ENCODE measurements around the gene PPP1R12A.

Gene PPP1R12A

DNA sequence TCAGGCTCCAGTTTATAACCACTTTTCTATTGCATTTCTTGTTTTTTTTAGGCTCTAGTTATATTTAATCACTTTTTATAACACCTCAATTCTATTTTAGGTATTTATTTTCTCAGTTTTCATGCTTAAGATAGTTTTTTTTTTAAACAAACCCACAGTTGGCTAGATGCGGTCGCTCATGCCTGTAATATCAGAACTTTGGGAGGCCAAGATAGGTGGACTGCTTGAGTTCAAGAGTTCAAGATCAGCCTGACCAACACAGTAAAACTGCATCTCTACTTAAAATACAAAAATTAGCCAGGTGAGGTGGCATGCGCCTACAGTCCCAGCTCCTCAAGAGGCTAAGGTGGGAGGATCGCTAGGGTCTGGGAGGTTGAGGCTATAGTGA is 93.0 kb downstream of the PPP1R12A start:
- H3K4me1 ChIP-seq (ENCODE audit: control insufficient read depth, insufficient read depth, low read length, poor library complexity, severe bottlenecking): peaks cover 21% of the 10 kb centered on the region
- WGBS, 2 experiments (ENCODE audit: insufficient coverage in 2 of 2): no CpG with 5 or more reads among the region's 4 CpGs
- H3K36me3 ChIP-seq (ENCODE audit: control insufficient read depth, insufficient read depth, low read length): peaks cover 60% of the 10 kb centered on the region
- peak overlapping the region; percentile 43 for H3K27ac ChIP-seq (ENCODE audit: low read depth, low read length, severe bottlenecking)
- no peak overlapping the region for H3K4me3 ChIP-seq (ENCODE audit: extremely low read depth, insufficient read depth, low read length, poor library complexity, severe bottlenecking)
- H3K9me3 ChIP-seq (ENCODE audit: control insufficient read depth, low read length): peaks cover 26% of the 10 kb centered on the region

DNA sequence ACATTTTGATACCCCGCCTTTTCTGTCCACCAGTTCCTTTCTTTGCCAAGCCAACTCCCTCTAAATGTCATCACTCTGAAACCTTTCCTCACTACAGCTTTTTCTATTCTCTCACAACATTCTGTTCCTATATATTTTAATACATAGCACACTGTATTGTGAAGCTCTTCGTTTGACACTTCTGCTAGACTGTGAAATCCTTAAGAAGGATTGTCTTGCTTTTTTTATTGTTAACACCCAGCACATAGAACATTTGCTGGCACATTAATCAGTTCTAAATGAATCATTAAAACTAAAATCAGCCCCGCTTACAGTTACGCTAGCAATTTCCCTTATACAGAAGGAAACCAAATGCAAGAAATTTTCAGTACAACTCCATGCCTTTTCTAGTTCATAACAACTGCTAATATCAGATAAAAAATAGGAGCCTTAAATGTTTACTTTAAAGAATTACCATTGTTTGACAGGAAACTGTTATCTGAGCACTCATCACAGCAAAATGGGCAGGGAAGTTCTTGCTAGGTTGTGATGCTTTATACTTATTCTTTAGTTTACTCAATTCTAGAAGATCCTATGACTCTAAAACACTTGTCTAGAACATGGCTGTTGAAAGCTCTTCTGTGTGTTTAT is 93.5 kb downstream of the PPP1R12A start:
- Histone ChIP-seq H3K4me3 (ENCODE audit: extremely low read depth, insufficient read depth, low read length, poor library complexity, severe bottlenecking) (no peak overlapping the region), H3K36me3 (ENCODE audit: control insufficient read depth, insufficient read depth, low read length) (peaks cover 60% of the 10 kb centered on the region), H3K27ac (ENCODE audit: low read depth, low read length, severe bottlenecking) (peak overlapping the region; percentile 43), H3K9me3 (ENCODE audit: control insufficient read depth, low read length) (peaks cover 26% of the 10 kb centered on the region), H3K4me1 (ENCODE audit: control insufficient read depth, insufficient read depth, low read length, poor library complexity, severe bottlenecking) (peaks cover 21% of the 10 kb centered on the region)
- WGBS, 2 experiments (ENCODE audit: insufficient coverage in 2 of 2): 100% methylated on average over 1 to 3 of the region's 4 CpGs

DNA sequence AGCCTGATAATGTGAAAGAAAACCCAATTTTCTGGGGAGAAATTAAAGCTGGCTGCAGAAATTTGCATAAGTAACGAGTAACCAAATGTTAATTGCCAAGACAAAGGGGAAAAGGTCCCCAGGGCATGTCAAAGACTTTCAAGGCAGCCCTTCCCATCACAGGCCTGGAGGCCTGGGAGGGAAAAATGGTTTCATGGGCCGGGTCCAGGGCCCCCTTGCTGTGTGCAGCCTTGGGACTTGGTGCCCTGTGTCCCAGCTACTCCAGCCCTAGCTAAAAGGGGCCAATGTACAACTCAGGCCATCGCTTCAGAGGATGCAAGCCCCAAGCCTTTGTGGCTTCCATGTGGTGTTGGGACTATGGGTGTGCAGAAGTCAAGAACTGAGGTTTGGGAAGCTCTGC is 96.5 kb downstream of the PPP1R12A start:
- Histone ChIP-seq H3K4me1 (ENCODE audit: control insufficient read depth, insufficient read depth, low read length, poor library complexity, severe bottlenecking) (peaks cover 11% of the 10 kb centered on the region), H3K36me3 (ENCODE audit: control insufficient read depth, insufficient read depth, low read length) (peaks cover 63% of the 10 kb centered on the region), H3K27ac (ENCODE audit: low read depth, low read length, severe bottlenecking) (no peak overlapping the region), H3K4me3 (ENCODE audit: extremely low read depth, insufficient read depth, low read length, poor library complexity, severe bottlenecking) (no peak overlapping the region), H3K9me3 (ENCODE audit: control insufficient read depth, low read length) (peaks cover 26% of the 10 kb centered on the region)
- WGBS, 2 experiments (ENCODE audit: insufficient coverage in 2 of 2): 96 to 100% methylated on average over 3 of the region's 3 CpGs

DNA sequence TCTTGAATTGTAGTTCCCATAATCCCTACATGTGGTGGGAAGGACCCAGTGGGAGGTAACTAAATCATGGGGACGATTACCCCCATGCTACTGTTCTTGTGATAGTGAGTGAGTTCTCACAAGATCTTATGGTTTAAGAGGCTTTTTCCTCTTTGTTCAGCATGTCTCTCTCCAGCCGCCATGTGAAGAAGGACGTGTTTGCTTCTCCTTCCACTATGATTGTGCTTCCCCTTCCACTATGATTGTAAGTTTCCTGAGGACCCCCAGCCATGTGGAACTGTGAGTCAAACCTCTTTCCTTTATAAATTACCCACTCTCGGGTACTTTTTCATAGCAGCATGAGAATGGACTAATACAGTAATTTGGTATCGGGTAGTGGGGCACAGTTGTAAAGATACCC is 97.3 kb downstream of the PPP1R12A start:
- H3K9me3 ChIP-seq (ENCODE audit: control insufficient read depth, low read length): peaks cover 26% of the 10 kb centered on the region
- no peak overlapping the region for H3K4me3 ChIP-seq (ENCODE audit: extremely low read depth, insufficient read depth, low read length, poor library complexity, severe bottlenecking)
- H3K36me3 ChIP-seq (ENCODE audit: control insufficient read depth, insufficient read depth, low read length): peaks cover 55% of the 10 kb centered on the region

DNA sequence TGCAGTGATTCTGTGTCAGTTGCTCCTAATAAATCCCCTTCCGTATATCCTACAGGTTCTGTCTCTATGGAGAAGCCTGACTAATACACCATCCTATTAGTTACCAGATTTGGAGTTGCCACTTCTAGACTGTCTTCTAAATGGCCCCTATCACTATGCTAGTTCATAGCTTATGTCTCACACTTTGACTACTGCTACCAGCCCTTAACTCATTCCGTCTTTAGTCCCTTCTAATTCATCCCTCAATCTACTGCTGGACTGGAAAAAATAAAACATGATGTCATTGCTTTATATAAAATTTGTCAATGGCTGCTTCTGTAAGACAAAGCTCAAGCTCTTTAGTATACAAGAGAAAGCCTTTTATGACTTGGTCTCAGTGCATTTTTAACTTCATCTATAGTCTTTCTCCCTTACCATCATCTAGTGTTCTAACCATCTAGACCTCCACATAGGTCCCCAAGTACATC is 99.5 kb downstream of the PPP1R12A start:
- Histone ChIP-seq H3K9me3 (ENCODE audit: control insufficient read depth, low read length) (peaks cover 26% of the 10 kb centered on the region), H3K36me3 (ENCODE audit: control insufficient read depth, insufficient read depth, low read length) (peaks cover 50% of the 10 kb centered on the region), H3K27ac (ENCODE audit: low read depth, low read length, severe bottlenecking) (no peak overlapping the region), H3K4me3 (ENCODE audit: extremely low read depth, insufficient read depth, low read length, poor library complexity, severe bottlenecking) (no peak overlapping the region), H3K4me1 (ENCODE audit: control insufficient read depth, insufficient read depth, low read length, poor library complexity, severe bottlenecking) (no peaks in the 10 kb centered on the region)
- WGBS, 2 experiments (ENCODE audit: insufficient coverage in 2 of 2): 83 to 100% methylated on average over 1 of the region's 2 CpGs

More for the DNA sequence above, 97.3 kb downstream of the PPP1R12A start:
- H3K27ac ChIP-seq (ENCODE audit: low read depth, low read length, severe bottlenecking): no peak overlapping the region
- peaks cover 11% of the 10 kb centered on the region for H3K4me1 ChIP-seq (ENCODE audit: control insufficient read depth, insufficient read depth, low read length, poor library complexity, severe bottlenecking)
- WGBS, 2 experiments (ENCODE audit: insufficient coverage in 2 of 2): 93 to 100% methylated on average over 1 to 4 of the region's 5 CpGs

DNA sequence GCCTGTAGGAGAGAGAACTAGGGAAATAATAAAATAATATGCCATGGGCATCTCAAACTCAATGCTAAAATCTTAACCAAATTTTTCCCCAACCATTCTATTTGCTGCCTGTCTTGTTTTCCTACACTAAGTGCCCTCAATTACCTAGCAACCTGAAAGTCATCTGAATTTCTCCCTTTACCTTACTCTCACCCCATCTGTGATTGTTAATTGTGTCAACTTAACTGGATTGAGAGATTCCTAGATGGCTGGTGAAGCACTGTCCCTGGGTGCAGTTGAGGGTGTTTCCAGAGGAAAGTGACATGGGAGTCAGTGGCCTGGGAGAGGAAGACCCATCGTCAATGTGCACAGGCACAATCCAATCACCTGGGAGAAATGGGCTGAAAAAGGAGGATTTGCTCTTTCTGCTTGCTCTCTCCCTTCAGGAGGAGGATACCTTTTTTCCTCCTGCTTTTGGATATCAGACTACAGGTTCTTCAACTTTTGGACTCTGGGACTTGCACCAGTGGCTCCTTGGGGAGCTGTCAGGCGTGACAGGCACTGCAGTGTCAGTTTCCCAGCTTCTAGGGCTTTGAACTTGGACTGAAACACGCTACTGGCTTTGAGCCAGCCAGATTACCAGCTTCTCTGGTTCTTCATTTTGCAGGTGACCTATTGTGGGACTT is 100.1 kb downstream of the PPP1R12A start:
- WGBS, 2 experiments (ENCODE audit: insufficient coverage in 2 of 2): 94 to 97% methylated on average over 3 of the region's 3 CpGs
- peaks cover 46% of the 10 kb centered on the region for H3K36me3 ChIP-seq (ENCODE audit: control insufficient read depth, insufficient read depth, low read length)

DNA sequence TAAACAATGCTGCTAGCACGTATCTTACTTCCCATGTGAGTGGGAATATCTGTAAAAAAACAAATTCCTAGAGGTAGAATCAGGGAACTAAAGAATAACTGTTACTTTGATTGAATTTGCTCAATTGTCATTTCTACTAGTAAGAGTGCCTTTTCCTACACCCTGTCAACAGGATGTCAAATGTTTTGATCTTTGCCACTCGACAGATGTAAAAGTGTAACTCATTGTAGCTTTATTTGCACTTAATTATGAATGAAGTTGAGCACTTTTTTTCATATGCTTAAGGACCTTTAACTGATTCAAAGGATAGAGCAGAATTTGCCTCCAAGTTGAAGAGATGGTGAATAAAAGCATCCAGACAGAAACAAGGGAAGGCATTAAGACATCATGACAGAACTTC is 104.5 kb downstream of the PPP1R12A start:
- WGBS, 2 experiments (ENCODE audit: insufficient coverage in 2 of 2): 100% methylated on average over 1 of the region's 2 CpGs; no CpG with 5 or more reads in 1 of the 2 experiments
- H3K9me3 ChIP-seq (ENCODE audit: control insufficient read depth, low read length): no peaks in the 10 kb centered on the region
- no peak overlapping the region for H3K27ac ChIP-seq (ENCODE audit: low read depth, low read length, severe bottlenecking)
- no peaks in the 10 kb centered on the region for H3K4me1 ChIP-seq (ENCODE audit: control insufficient read depth, insufficient read depth, low read length, poor library complexity, severe bottlenecking)
- no peak overlapping the region for H3K4me3 ChIP-seq (ENCODE audit: extremely low read depth, insufficient read depth, low read length, poor library complexity, severe bottlenecking)
- peaks cover 36% of the 10 kb centered on the region for H3K36me3 ChIP-seq (ENCODE audit: control insufficient read depth, insufficient read depth, low read length)

More for the DNA sequence above, 100.1 kb downstream of the PPP1R12A start:
- Histone ChIP-seq H3K9me3 (ENCODE audit: control insufficient read depth, low read length) (peaks cover 24% of the 10 kb centered on the region), H3K27ac (ENCODE audit: low read depth, low read length, severe bottlenecking) (no peak overlapping the region), H3K4me1 (ENCODE audit: control insufficient read depth, insufficient read depth, low read length, poor library complexity, severe bottlenecking) (no peaks in the 10 kb centered on the region), H3K4me3 (ENCODE audit: extremely low read depth, insufficient read depth, low read length, poor library complexity, severe bottlenecking) (no peak overlapping the region)

DNA sequence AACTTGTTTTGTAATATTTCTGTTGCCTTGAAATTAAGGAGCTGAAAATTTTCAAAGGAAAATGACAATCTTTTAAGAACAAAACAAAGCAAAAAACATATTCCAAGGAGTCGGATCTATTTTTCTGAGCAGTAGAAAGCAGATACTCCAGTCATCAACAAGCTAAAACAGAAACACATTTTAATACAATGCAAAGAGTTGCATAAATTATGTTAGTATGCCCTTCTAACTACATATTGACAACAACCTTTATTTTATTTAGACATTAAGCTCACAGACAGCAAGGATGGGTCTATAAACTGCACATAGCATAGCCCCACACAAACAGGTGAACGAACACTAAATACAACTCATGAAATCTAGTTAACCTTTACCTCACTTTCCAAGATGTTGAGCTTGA is 106.0 kb downstream of the PPP1R12A start:
- Histone ChIP-seq H3K27ac (ENCODE audit: low read depth, low read length, severe bottlenecking) (no peak overlapping the region), H3K9me3 (ENCODE audit: control insufficient read depth, low read length) (no peaks in the 10 kb centered on the region), H3K36me3 (ENCODE audit: control insufficient read depth, insufficient read depth, low read length) (peaks cover 27% of the 10 kb centered on the region), H3K4me3 (ENCODE audit: extremely low read depth, insufficient read depth, low read length, poor library complexity, severe bottlenecking) (no peak overlapping the region), H3K4me1 (ENCODE audit: control insufficient read depth, insufficient read depth, low read length, poor library complexity, severe bottlenecking) (no peaks in the 10 kb centered on the region)
- no CpG with 5 or more reads among the region's 2 CpGs for WGBS, 2 experiments (ENCODE audit: insufficient coverage in 2 of 2)

DNA sequence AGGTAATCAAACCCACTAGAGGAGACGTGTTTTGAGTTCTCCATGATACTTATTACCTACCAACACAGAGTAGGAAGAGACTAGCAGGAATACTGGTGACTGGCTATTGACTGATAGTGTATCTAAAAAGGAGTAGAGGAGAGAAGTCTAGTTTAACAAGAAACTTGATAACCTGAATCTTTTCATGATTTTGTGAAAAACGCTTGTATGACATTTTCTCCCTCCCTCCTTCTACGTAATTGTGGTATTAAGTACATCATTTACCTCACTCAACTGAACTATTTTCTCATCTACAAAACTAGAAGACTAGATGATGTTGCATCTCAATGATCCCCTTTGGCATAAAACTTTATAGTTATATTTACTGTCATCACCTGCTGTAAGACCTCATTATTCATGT is 107.4 kb downstream of the PPP1R12A start:
- no CpG with 5 or more reads among the region's 3 CpGs for WGBS, 2 experiments (ENCODE audit: insufficient coverage in 2 of 2)
- Histone ChIP-seq H3K4me1 (ENCODE audit: control insufficient read depth, insufficient read depth, low read length, poor library complexity, severe bottlenecking) (no peaks in the 10 kb centered on the region), H3K36me3 (ENCODE audit: control insufficient read depth, insufficient read depth, low read length) (peaks cover 31% of the 10 kb centered on the region), H3K9me3 (ENCODE audit: control insufficient read depth, low read length) (no peaks in the 10 kb centered on the region), H3K4me3 (ENCODE audit: extremely low read depth, insufficient read depth, low read length, poor library complexity, severe bottlenecking) (no peak overlapping the region), H3K27ac (ENCODE audit: low read depth, low read length, severe bottlenecking) (no peak overlapping the region)

DNA sequence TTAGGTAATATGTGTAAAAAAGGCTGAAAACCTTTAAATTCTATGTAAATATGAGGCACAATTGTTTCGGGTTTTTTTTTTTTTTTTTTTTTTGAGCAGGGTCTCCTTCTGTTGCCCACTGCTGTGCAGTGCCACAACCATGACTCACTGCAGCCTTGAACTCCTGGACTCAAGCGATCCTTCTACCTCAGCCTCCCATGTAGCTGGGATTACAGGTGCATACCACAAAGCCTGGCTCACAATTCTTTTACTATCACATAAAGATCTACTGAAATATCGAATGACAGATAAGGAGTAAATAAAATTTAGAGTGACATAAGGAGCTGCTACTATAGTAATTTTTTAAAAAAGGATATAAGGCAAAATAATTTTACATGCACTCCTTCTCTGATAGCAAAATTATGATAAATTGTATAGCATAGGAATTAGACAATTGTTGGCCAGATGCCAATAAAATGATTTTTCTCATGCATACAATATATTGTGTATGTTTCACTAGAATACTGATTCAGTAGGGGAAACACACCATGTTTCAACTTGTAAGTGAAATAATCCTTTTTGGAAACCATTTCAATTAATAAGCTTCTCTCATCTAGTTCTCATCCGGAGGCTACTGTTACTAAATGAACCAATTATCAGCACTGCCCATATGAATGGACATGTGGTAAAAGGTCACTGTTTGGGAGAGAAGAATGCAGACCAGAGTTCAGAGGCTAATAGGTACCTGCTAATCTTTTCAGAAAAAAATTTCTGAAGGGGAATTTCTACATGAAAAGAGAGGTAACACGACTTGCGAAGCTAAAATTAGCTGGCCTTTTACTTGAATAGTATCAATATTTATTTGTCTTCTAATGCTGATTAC is 108.4 kb downstream of the PPP1R12A start:
- H3K4me1 ChIP-seq (ENCODE audit: control insufficient read depth, insufficient read depth, low read length, poor library complexity, severe bottlenecking): no peaks in the 10 kb centered on the region
- H3K9me3 ChIP-seq (ENCODE audit: control insufficient read depth, low read length): no peaks in the 10 kb centered on the region
- 100% methylated on average over 1 of the region's 6 CpGs; no CpG with 5 or more reads in 1 of the 2 experiments for WGBS, 2 experiments (ENCODE audit: insufficient coverage in 2 of 2)
- H3K4me3 ChIP-seq (ENCODE audit: extremely low read depth, insufficient read depth, low read length, poor library complexity, severe bottlenecking): no peak overlapping the region
- peaks cover 25% of the 10 kb centered on the region for H3K36me3 ChIP-seq (ENCODE audit: control insufficient read depth, insufficient read depth, low read length)
- no peak overlapping the region for H3K27ac ChIP-seq (ENCODE audit: low read depth, low read length, severe bottlenecking)
